ENCODE results near the gene BMP4. TPM values are rescaled to one million over a fixed set of nuclear protein-coding genes. Genes with fewer than 3 reads are reported as not detected.

The BMP4 gene
- total and polyA plus RNA-seq, 2 of the 13 experiments (the other 11 are each of a cell fraction or from before 2014, with no cell fraction given), result 56.4 to 169 TPM

- TF ChIP-seq ZNF460 (CRISPR knock-in tag; IDR thresholded peaks at IDR 0.05; ENCODE audit: borderline replicate concordance) (no peak), ZNF766 (CRISPR knock-in tag; IDR thresholded peaks at IDR 0.05; ENCODE audit: borderline replicate concordance) (no peak; the same call in 1 of the 2 replicates), LCORL (IDR thresholded peaks at IDR 0.05) (no peak), LCORL (CRISPR knock-in tag; IDR thresholded peaks at IDR 0.05) (peak; percentile 69), MAZ (IDR thresholded peaks at IDR 0.05; ENCODE audit: borderline replicate concordance, low read depth, low read length) (no peak), MAZ (CRISPR knock-in tag; IDR thresholded peaks at IDR 0.05; ENCODE audit: low read depth) (no peak), CAMTA2 (CRISPR knock-in tag; IDR thresholded peaks at IDR 0.05; ENCODE audit: borderline replicate concordance) (no peak), SRSF1 (optimal IDR thresholded peaks at IDR 0.05; ENCODE audit: low read depth, low read length) (no peak), ARNT (IDR thresholded peaks at IDR 0.05) (no peak), ZNF180 (CRISPR knock-in tag; IDR thresholded peaks at IDR 0.05; ENCODE audit: borderline replicate concordance, low read depth) (no peak), NR2C2 (CRISPR knock-in tag; IDR thresholded peaks at IDR 0.05; ENCODE audit: borderline replicate concordance) (peak; percentile 75), ZBTB42 (CRISPR knock-in tag; IDR thresholded peaks at IDR 0.05) (no peak), PBX2 (CRISPR knock-in tag; IDR thresholded peaks at IDR 0.05) (no peak), ZNF430 (CRISPR knock-in tag; IDR thresholded peaks at IDR 0.05) (no peak; the same call in 1 of the 2 replicates), DNMT1 (CRISPR knock-in tag; IDR thresholded peaks at IDR 0.05) (no peak), BCL6 (CRISPR knock-in tag; IDR thresholded peaks at IDR 0.05) (peak; percentile 84), MEF2D (CRISPR knock-in tag; IDR thresholded peaks at IDR 0.05) (0 out of 2 replicates have a peak, but pooled peaks have one; percentile 22)
- TF ChIP-seq, protein P1, sequence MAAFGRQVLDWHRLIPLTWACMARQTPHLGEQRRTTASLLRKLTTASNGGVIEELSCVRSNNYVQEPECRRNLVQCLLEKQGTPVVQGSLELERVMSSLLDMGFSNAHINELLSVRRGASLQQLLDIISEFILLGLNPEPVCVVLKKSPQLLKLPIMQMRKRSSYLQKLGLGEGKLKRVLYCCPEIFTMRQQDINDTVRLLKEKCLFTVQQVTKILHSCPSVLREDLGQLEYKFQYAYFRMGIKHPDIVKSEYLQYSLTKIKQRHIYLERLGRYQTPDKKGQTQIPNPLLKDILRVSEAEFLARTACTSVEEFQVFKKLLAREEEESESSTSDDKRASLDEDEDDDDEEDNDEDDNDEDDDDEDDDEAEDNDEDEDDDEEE (CRISPR knock-in tag; IDR thresholded peaks at IDR 0.05), result no peak
- TF ChIP-seq, protein P2, sequence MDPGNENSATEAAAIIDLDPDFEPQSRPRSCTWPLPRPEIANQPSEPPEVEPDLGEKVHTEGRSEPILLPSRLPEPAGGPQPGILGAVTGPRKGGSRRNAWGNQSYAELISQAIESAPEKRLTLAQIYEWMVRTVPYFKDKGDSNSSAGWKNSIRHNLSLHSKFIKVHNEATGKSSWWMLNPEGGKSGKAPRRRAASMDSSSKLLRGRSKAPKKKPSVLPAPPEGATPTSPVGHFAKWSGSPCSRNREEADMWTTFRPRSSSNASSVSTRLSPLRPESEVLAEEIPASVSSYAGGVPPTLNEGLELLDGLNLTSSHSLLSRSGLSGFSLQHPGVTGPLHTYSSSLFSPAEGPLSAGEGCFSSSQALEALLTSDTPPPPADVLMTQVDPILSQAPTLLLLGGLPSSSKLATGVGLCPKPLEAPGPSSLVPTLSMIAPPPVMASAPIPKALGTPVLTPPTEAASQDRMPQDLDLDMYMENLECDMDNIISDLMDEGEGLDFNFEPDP (CRISPR knock-in tag; conservative IDR thresholded peaks at IDR 0.05), result no peak
- TF ChIP-seq, protein P3, sequence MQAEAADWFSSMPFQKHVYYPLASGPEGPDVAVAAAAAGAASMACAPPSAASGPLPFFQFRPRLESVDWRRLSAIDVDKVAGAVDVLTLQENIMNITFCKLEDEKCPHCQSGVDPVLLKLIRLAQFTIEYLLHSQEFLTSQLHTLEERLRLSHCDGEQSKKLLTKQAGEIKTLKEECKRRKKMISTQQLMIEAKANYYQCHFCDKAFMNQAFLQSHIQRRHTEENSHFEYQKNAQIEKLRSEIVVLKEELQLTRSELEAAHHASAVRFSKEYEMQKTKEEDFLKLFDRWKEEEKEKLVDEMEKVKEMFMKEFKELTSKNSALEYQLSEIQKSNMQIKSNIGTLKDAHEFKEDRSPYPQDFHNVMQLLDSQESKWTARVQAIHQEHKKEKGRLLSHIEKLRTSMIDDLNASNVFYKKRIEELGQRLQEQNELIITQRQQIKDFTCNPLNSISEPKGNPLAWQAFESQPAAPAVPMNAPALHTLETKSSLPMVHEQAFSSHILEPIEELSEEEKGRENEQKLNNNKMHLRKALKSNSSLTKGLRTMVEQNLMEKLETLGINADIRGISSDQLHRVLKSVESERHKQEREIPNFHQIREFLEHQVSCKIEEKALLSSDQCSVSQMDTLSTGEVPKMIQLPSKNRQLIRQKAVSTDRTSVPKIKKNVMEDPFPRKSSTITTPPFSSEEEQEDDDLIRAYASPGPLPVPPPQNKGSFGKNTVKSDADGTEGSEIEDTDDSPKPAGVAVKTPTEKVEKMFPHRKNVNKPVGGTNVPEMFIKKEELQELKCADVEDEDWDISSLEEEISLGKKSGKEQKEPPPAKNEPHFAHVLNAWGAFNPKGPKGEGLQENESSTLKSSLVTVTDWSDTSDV (CRISPR knock-in tag; IDR thresholded peaks at IDR 0.05), result no peak
- TF ChIP-seq, protein P4, sequence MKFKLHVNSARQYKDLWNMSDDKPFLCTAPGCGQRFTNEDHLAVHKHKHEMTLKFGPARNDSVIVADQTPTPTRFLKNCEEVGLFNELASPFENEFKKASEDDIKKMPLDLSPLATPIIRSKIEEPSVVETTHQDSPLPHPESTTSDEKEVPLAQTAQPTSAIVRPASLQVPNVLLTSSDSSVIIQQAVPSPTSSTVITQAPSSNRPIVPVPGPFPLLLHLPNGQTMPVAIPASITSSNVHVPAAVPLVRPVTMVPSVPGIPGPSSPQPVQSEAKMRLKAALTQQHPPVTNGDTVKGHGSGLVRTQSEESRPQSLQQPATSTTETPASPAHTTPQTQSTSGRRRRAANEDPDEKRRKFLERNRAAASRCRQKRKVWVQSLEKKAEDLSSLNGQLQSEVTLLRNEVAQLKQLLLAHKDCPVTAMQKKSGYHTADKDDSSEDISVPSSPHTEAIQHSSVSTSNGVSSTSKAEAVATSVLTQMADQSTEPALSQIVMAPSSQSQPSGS (CRISPR knock-in tag; IDR thresholded peaks at IDR 0.05), result peak; percentile 69; the same call in 1 of the 2 replicates
Measured at GRCh38 chr14:53979747-53980642, 23.4 kb upstream of the BMP4 start (continued).

Data from HepG2 (cell line).